ENCODE measurements around the gene LRRC28.
A peak's percentile ranks its signal among the peaks of the same experiment; 100 is the strongest.

The LRRC28 gene

GRCh38 chr15:99249270-99249841 lies 1.9 kb upstream of the LRRC28 start, which contains the start of gene TTC23:
TTC23 (minus strand) TSS chr15:99249581; CDS start chr15:99228712, 20,869 bp downstream.
- peak within 1 kb of the TSS; percentile 90 for H3K4me2 ChIP-seq (ENCODE audit: low read length)
- no peaks in the 10 kb centered on the region for H3K36me3 ChIP-seq (replicated peaks; ENCODE audit: low read depth, low read length)
- H4K20me1 ChIP-seq (ENCODE audit: insufficient read depth, low read length) = no peaks in the 10 kb centered on the region
- 0 out of 2 replicates have a peak, but pooled peaks cover 4% of the 10 kb centered on the region for H3K79me2 ChIP-seq (ENCODE audit: low read length)
- H3K9me3 ChIP-seq (ENCODE audit: insufficient read depth, low read length) = no peaks in the 10 kb centered on the region
- no peak within 1 kb of the TSS; the same call in 1 of the 2 replicates for H3K9ac ChIP-seq (ENCODE audit: low read length)
- peaks cover 26% of the 10 kb centered on the region for H3K4me1 ChIP-seq (ENCODE audit: low read length)
- TF ChIP-seq EZH2phosphoT487 (IDR thresholded peaks at IDR 0.05; ENCODE audit: low read depth) (no peak), CTCF (IDR thresholded peaks at IDR 0.05; ENCODE audit: low read depth, low read length) (no peak)
- H3K27ac ChIP-seq (ENCODE audit: low read length) = no peak within 1 kb of the TSS
- H3K4me3 ChIP-seq (ENCODE audit: low read length) = peak within 1 kb of the TSS; percentile 94
- no peak within 1 kb of the TSS for H2AFZ ChIP-seq (ENCODE audit: low read depth, low read length)
- H3K27me3 ChIP-seq (ENCODE audit: low read depth, low read length) = no peaks in the 10 kb centered on the region

GRCh38 chr15:99250001-99250400 lies 1.3 kb upstream of the LRRC28 start:
- Histone ChIP-seq H3K4me2 (ENCODE audit: low read length) (peak overlapping the region; percentile 90), H2AFZ (ENCODE audit: low read depth, low read length) (no peak overlapping the region), H3K4me3 (ENCODE audit: low read length) (peak overlapping the region; percentile 94), H3K27me3 (ENCODE audit: low read depth, low read length) (no peaks in the 10 kb centered on the region), H3K9me3 (ENCODE audit: insufficient read depth, low read length) (no peaks in the 10 kb centered on the region), H3K36me3 (replicated peaks; ENCODE audit: low read depth, low read length) (no peaks in the 10 kb centered on the region), H3K9ac (ENCODE audit: low read length) (no peak overlapping the region), H3K27ac (ENCODE audit: low read length) (no peak overlapping the region), H3K4me1 (ENCODE audit: low read length) (peaks cover 27% of the 10 kb centered on the region), H4K20me1 (ENCODE audit: insufficient read depth, low read length) (no peaks in the 10 kb centered on the region), H3K79me2 (ENCODE audit: low read length) (0 out of 2 replicates have a peak, but pooled peaks cover 4% of the 10 kb centered on the region)
- TF ChIP-seq CTCF (IDR thresholded peaks at IDR 0.05; ENCODE audit: low read depth, low read length) = no peak
- no peak for TF ChIP-seq EZH2phosphoT487 (IDR thresholded peaks at IDR 0.05; ENCODE audit: low read depth)

GRCh38 chr15:99250494-99250856 lies 806 bp upstream of the LRRC28 start:
- H3K79me2 ChIP-seq (ENCODE audit: low read length) = 0 out of 2 replicates have a peak, but pooled peaks cover 4% of the 10 kb centered on the region
- peak overlapping the region; percentile 94 for H3K4me3 ChIP-seq (ENCODE audit: low read length)
- TF ChIP-seq EZH2phosphoT487 (IDR thresholded peaks at IDR 0.05; ENCODE audit: low read depth) (no peak), CTCF (IDR thresholded peaks at IDR 0.05; ENCODE audit: low read depth, low read length) (no peak)
- peak overlapping the region; percentile 31 for H3K27ac ChIP-seq (ENCODE audit: low read length)
- H3K9ac ChIP-seq (ENCODE audit: low read length) = peak overlapping the region; percentile 72
- H3K4me1 ChIP-seq (ENCODE audit: low read length) = peaks cover 27% of the 10 kb centered on the region
- H3K27me3 ChIP-seq (ENCODE audit: low read depth, low read length) = no peaks in the 10 kb centered on the region
- peak overlapping the region; percentile 90 for H3K4me2 ChIP-seq (ENCODE audit: low read length)
- H3K36me3 ChIP-seq (replicated peaks; ENCODE audit: low read depth, low read length) = no peaks in the 10 kb centered on the region
- peak overlapping the region; percentile 85 for H2AFZ ChIP-seq (ENCODE audit: low read depth, low read length)
- no peaks in the 10 kb centered on the region for H3K9me3 ChIP-seq (ENCODE audit: insufficient read depth, low read length)
- no peaks in the 10 kb centered on the region for H4K20me1 ChIP-seq (ENCODE audit: insufficient read depth, low read length)

GRCh38 chr15:99252326-99252725 lies 1.0 kb downstream of the LRRC28 start:
- peak overlapping the region; percentile 94 for H3K4me3 ChIP-seq (ENCODE audit: low read length)
- H3K4me2 ChIP-seq (ENCODE audit: low read length) = peak overlapping the region; percentile 80
- H3K27me3 ChIP-seq (ENCODE audit: low read depth, low read length) = no peaks in the 10 kb centered on the region
- no peak overlapping the region for H3K27ac ChIP-seq (ENCODE audit: low read length)
- TF ChIP-seq CTCF (IDR thresholded peaks at IDR 0.05; ENCODE audit: low read depth, low read length) (no peak), EZH2phosphoT487 (IDR thresholded peaks at IDR 0.05; ENCODE audit: low read depth) (no peak)
- H2AFZ ChIP-seq (ENCODE audit: low read depth, low read length) = peak overlapping the region; percentile 79; the same call in 1 of the 2 replicates
- no peaks in the 10 kb centered on the region for H3K9me3 ChIP-seq (ENCODE audit: insufficient read depth, low read length)
- H3K36me3 ChIP-seq (replicated peaks; ENCODE audit: low read depth, low read length) = no peaks in the 10 kb centered on the region
- no peaks in the 10 kb centered on the region for H4K20me1 ChIP-seq (ENCODE audit: insufficient read depth, low read length)
- peak overlapping the region; percentile 85 for H3K9ac ChIP-seq (ENCODE audit: low read length)
- 0 out of 2 replicates have a peak, but pooled peaks cover 4% of the 10 kb centered on the region for H3K79me2 ChIP-seq (ENCODE audit: low read length)
- H3K4me1 ChIP-seq (ENCODE audit: low read length) = peaks cover 27% of the 10 kb centered on the region

Data from OCI-LY3 (cell line).